GM21529 (cell line): ENCODE data around the gene FRMD3.

Experiments
- ATAC-seq: cut with Tn5 transposase; IDR thresholded peaks from one replicate; pipeline ENCODE4 v1.9.1; 2021; ENCODE audit not compliant: unreplicated experiment

The FRMD3 gene

GRCh38 chr9:83290692-83291091 is 247.5 kb downstream of the FRMD3 start:
- no peak for ATAC-seq

GRCh38 chr9:83287021-83287420 is 251.2 kb downstream of the FRMD3 start:
- no peak for ATAC-seq

GRCh38 chr9:83285445-83286225 is 252.6 kb downstream of the FRMD3 start:
- no peak for ATAC-seq

- no peak for ATAC-seq
These were observed 253.5 kb downstream of the FRMD3 start for GRCh38 chr9:83284746-83285145.

GRCh38 chr9:83283528-83283927 is 254.7 kb downstream of the FRMD3 start:
- no peak for ATAC-seq

GRCh38 chr9:83281306-83282255 is 256.6 kb downstream of the FRMD3 start:
- ATAC-seq: no peak

GRCh38 chr9:83280790-83281189 is 257.4 kb downstream of the FRMD3 start:
- no peak for ATAC-seq

GRCh38 chr9:83280268-83280667 is 257.9 kb downstream of the FRMD3 start:
- no peak for ATAC-seq

GRCh38 chr9:83274787-83275186 is 263.4 kb downstream of the FRMD3 start:
- no peak for ATAC-seq

GRCh38 chr9:83271665-83272071 is 266.5 kb downstream of the FRMD3 start:
- ATAC-seq: no peak

GRCh38 chr9:83270116-83270515 is 268.1 kb downstream of the FRMD3 start:
- no peak for ATAC-seq

GRCh38 chr9:83267741-83268140 is 270.5 kb downstream of the FRMD3 start:
- ATAC-seq: no peak

- ATAC-seq: no peak
These were observed 271.3 kb downstream of the FRMD3 start for GRCh38 chr9:83266666-83267496.

- no peak for ATAC-seq
These were observed 271.9 kb downstream of the FRMD3 start for GRCh38 chr9:83266331-83266665.

- ATAC-seq: no peak
These were observed 273.9 kb downstream of the FRMD3 start for GRCh38 chr9:83264315-83264714.

- no peak for ATAC-seq
These were observed 278.6 kb downstream of the FRMD3 start for GRCh38 chr9:83259558-83259957.

- no peak for ATAC-seq
These were observed 280.0 kb downstream of the FRMD3 start for GRCh38 chr9:83257937-83258891.

- ATAC-seq: peak; percentile 87
These were observed 290.5 kb downstream of the FRMD3 start for GRCh38 chr9:83247732-83248131.

- no peak for ATAC-seq
These were observed 292.1 kb downstream of the FRMD3 start for GRCh38 chr9:83245979-83246659.

- no peak for ATAC-seq
These were observed 296.1 kb downstream of the FRMD3 start for GRCh38 chr9:83242066-83242465.
